ENCODE measurements around the gene TESMIN. TPM values are rescaled to one million over a fixed set of nuclear protein-coding genes. Genes with fewer than 3 reads are reported as not detected.

The TESMIN gene
- polyA plus RNA-seq, 1 donor from 2014 or later, result 5.1 TPM

GRCh38 chr11:68748061-68748460, 3.3 kb downstream of the TESMIN start:
- H3K36me3 Mint-ChIP-seq, result peaks cover 2% of the 10 kb centered on the region

GRCh38 chr11:68743539-68743938, 7.8 kb downstream of the TESMIN start:
- Mint-ChIP-seq H3K27ac (no peak overlapping the region), H3K36me3 (peaks cover 2% of the 10 kb centered on the region), H3K4me1 (no peaks in the 10 kb centered on the region), H3K27me3 (no peaks in the 10 kb centered on the region), H3K9me3 (no peaks in the 10 kb centered on the region), H3K4me3 (no peak overlapping the region)

More at GRCh38 chr11:68748061-68748460, 3.3 kb downstream of the TESMIN start:
- Mint-ChIP-seq H3K4me1 (peaks cover 2 to 9% (median 5%) of the 10 kb centered on the region in 3 donors), H3K27me3 (no peaks in the 10 kb centered on the region), H3K9me3 (no peaks in the 10 kb centered on the region), H3K4me3 (no peak overlapping the region), H3K27ac (no peak overlapping the region)

- peaks cover 2% of the 10 kb centered on the region for H3K36me3 Mint-ChIP-seq
- no peak overlapping the region for H3K27ac Mint-ChIP-seq
- H3K4me3 Mint-ChIP-seq, result no peak overlapping the region
- no peaks in the 10 kb centered on the region for H3K4me1 Mint-ChIP-seq
- H3K27me3 Mint-ChIP-seq, result no peaks in the 10 kb centered on the region
- H3K9me3 Mint-ChIP-seq, result no peaks in the 10 kb centered on the region
Observed at GRCh38 chr11:68741463-68741862, 9.9 kb downstream of the TESMIN start.

- Mint-ChIP-seq H3K4me1 (no peaks in the 10 kb centered on the region), H3K36me3 (peaks cover 2% of the 10 kb centered on the region), H3K4me3 (no peak overlapping the region), H3K9me3 (no peaks in the 10 kb centered on the region), H3K27me3 (peaks cover 1% of the 10 kb centered on the region), H3K27ac (no peak overlapping the region)
Observed at GRCh38 chr11:68735646-68736045, 15.7 kb downstream of the TESMIN start.

GRCh38 chr11:68735125-68735524, 16.2 kb downstream of the TESMIN start:
- peaks cover 2% of the 10 kb centered on the region for H3K36me3 Mint-ChIP-seq
- no peaks in the 10 kb centered on the region for H3K9me3 Mint-ChIP-seq
- H3K27ac Mint-ChIP-seq, result no peak overlapping the region
- H3K27me3 Mint-ChIP-seq, result peaks cover 1% of the 10 kb centered on the region
- no peaks in the 10 kb centered on the region for H3K4me1 Mint-ChIP-seq
- H3K4me3 Mint-ChIP-seq, result no peak overlapping the region

GRCh38 chr11:68734111-68734510, 17.2 kb downstream of the TESMIN start:
- peaks cover 1% of the 10 kb centered on the region for H3K27me3 Mint-ChIP-seq
- H3K36me3 Mint-ChIP-seq, result peaks cover 2% of the 10 kb centered on the region
- no peaks in the 10 kb centered on the region for H3K4me1 Mint-ChIP-seq
- H3K9me3 Mint-ChIP-seq, result no peaks in the 10 kb centered on the region
- H3K4me3 Mint-ChIP-seq, result no peak overlapping the region
- H3K27ac Mint-ChIP-seq, result no peak overlapping the region

GRCh38 chr11:68727783-68728182, 23.5 kb downstream of the TESMIN start:
- Mint-ChIP-seq H3K9me3 (no peaks in the 10 kb centered on the region), H3K4me3 (no peak overlapping the region)

GRCh38 chr11:68724293-68724692, 27.0 kb downstream of the TESMIN start:
- H3K36me3 Mint-ChIP-seq, result no peaks in the 10 kb centered on the region
- H3K9me3 Mint-ChIP-seq, result peaks cover 5 to 15% (median 10%) of the 10 kb centered on the region in 3 donors
- peaks cover 9% of the 10 kb centered on the region for H3K27me3 Mint-ChIP-seq
- no peak overlapping the region for H3K4me3 Mint-ChIP-seq
- no peak overlapping the region for H3K27ac Mint-ChIP-seq
- peaks cover 0 to 1% (median 0%) of the 10 kb centered on the region in 3 donors for H3K4me1 Mint-ChIP-seq

More at GRCh38 chr11:68727783-68728182, 23.5 kb downstream of the TESMIN start:
- Mint-ChIP-seq H3K4me1 (no peaks in the 10 kb centered on the region), H3K27ac (no peak overlapping the region), H3K36me3 (no peaks in the 10 kb centered on the region), H3K27me3 (peaks cover 1% of the 10 kb centered on the region)

- Mint-ChIP-seq H3K4me3 (no peak overlapping the region), H3K36me3 (peaks cover 3% of the 10 kb centered on the region), H3K27me3 (peaks cover 19% of the 10 kb centered on the region), H3K9me3 (peaks cover 6 to 22% (median 12%) of the 10 kb centered on the region in 3 donors), H3K27ac (no peak overlapping the region), H3K4me1 (peaks cover 0 to 1% (median 0%) of the 10 kb centered on the region in 3 donors)
Observed at GRCh38 chr11:68722143-68722542, 29.2 kb downstream of the TESMIN start.

GRCh38 chr11:68721075-68721474, 30.2 kb downstream of the TESMIN start:
- peaks cover 19% of the 10 kb centered on the region for H3K27me3 Mint-ChIP-seq
- peaks cover 6 to 22% (median 12%) of the 10 kb centered on the region in 3 donors for H3K9me3 Mint-ChIP-seq
- H3K36me3 Mint-ChIP-seq, result peaks cover 3% of the 10 kb centered on the region
- H3K4me3 Mint-ChIP-seq, result no peak overlapping the region
- H3K27ac Mint-ChIP-seq, result no peak overlapping the region
- peaks cover 0 to 1% (median 0%) of the 10 kb centered on the region in 3 donors for H3K4me1 Mint-ChIP-seq

GRCh38 chr11:68715456-68716122, 35.7 kb downstream of the TESMIN start:
- no peaks in the 10 kb centered on the region for H3K4me1 Mint-ChIP-seq
- H3K9me3 Mint-ChIP-seq, result peaks cover 6 to 18% (median 12%) of the 10 kb centered on the region in 3 donors
- peaks cover 14% of the 10 kb centered on the region for H3K27me3 Mint-ChIP-seq
- no peak overlapping the region for H3K4me3 Mint-ChIP-seq
- H3K36me3 Mint-ChIP-seq, result peaks cover 3% of the 10 kb centered on the region
- no peak overlapping the region for H3K27ac Mint-ChIP-seq

GRCh38 chr11:68714060-68714856, 37.1 kb downstream of the TESMIN start:
- H3K4me1 Mint-ChIP-seq, result no peaks in the 10 kb centered on the region
- H3K27ac Mint-ChIP-seq, result no peak overlapping the region
- H3K9me3 Mint-ChIP-seq, result peaks cover 1 to 7% (median 2%) of the 10 kb centered on the region in 3 donors
- peaks cover 3% of the 10 kb centered on the region for H3K36me3 Mint-ChIP-seq
- no peak overlapping the region for H3K4me3 Mint-ChIP-seq
- peaks cover 10% of the 10 kb centered on the region for H3K27me3 Mint-ChIP-seq

GRCh38 chr11:68711114-68711513, 40.2 kb downstream of the TESMIN start:
- no peaks in the 10 kb centered on the region for H3K9me3 Mint-ChIP-seq
- H3K4me3 Mint-ChIP-seq, result no peak overlapping the region
- H3K27ac Mint-ChIP-seq, result no peak overlapping the region
- no peaks in the 10 kb centered on the region for H3K36me3 Mint-ChIP-seq
- no peaks in the 10 kb centered on the region for H3K27me3 Mint-ChIP-seq
- no peaks in the 10 kb centered on the region for H3K4me1 Mint-ChIP-seq

GRCh38 chr11:68710409-68710808, 40.9 kb downstream of the TESMIN start:
- Mint-ChIP-seq H3K9me3 (no peaks in the 10 kb centered on the region), H3K4me1 (no peaks in the 10 kb centered on the region), H3K27ac (peak overlapping the region in 1 of 3 donors; percentile 14), H3K36me3 (no peaks in the 10 kb centered on the region), H3K4me3 (no peak overlapping the region), H3K27me3 (no peaks in the 10 kb centered on the region)

- Mint-ChIP-seq H3K4me1 (no peaks in the 10 kb centered on the region), H3K27me3 (no peaks in the 10 kb centered on the region)
Observed at GRCh38 chr11:68709062-68709461, 42.3 kb downstream of the TESMIN start.

More at GRCh38 chr11:68709062-68709461, 42.3 kb downstream of the TESMIN start:
- H3K9me3 Mint-ChIP-seq, result no peaks in the 10 kb centered on the region
- H3K36me3 Mint-ChIP-seq, result no peaks in the 10 kb centered on the region
- no peak overlapping the region for H3K4me3 Mint-ChIP-seq
- H3K27ac Mint-ChIP-seq, result no peak overlapping the region

All from IgD-negative memory B cell (primary cell).